Endothelial cell of umbilical vein (primary cell): ENCODE results near the gene TTLL10. TPM values are rescaled to one million over a fixed set of nuclear protein-coding genes. Genes with fewer than 3 reads are reported as not detected.

Source experiments
- BruUV-seq: library from RNA; stranded (reverse); fragments of 400-500 nt; replicated peaks from 2 replicates; lab custom pipeline; 2021; lab: Mats Ljungman, UMichigan
- CTCF ChIA-PET: fragments of 300-600, 350-600 bp; sonication (Branson Sonifier 250); formaldehyde crosslinking; loops from one replicate; lab custom pipeline; 2021; ENCODE audit warnings: antibody characterized with exemption, inconsistent platforms; lab: Charles Lee
- POLR2A ChIA-PET: fragments of 300-600, 350-600 bp; sonication (Branson Sonifier 250); formaldehyde crosslinking; loops from one replicate; lab custom pipeline; 2021; ENCODE audit warnings: antibody characterized with exemption, inconsistent platforms; lab: Charles Lee
- DNase-seq: peaks from one replicate; pipeline ENCODE4 v3.0.0-alpha.2; 2011; ENCODE audit warnings: low read depth, low spot score
- FAIRE-seq: peaks from 2 replicates; lab custom pipeline; 2011; peaks lifted over from hg19 to GRCh38; lab: Jason Lieb, UNC
- H2AFZ ChIP-seq: 2 replicates; pipeline ENCODE4 v1.6.0; 2012; ENCODE audit warnings: low read depth, low read length, control low read depth, inconsistent platforms
- H3K27ac ChIP-seq: 2 replicates; pipeline ENCODE4 v1.5.1; 2011; ENCODE audit warnings: low read depth, mild to moderate bottlenecking, control low read depth, low read length, moderate library complexity; ENCODE audit not compliant: insufficient read depth
- H3K27me3 ChIP-seq, 2 experiments: 2 replicates each; pipeline versions ENCODE4 v1.6.0 to v1.6.1; 2011; ENCODE audit warnings: low read length in 2 of 2, mixed read lengths in 1 of 2; ENCODE audit not compliant: control insufficient read depth in 2 of 2, insufficient read depth in 2 of 2
- H3K36me3 ChIP-seq, 2 experiments: 2 replicates in 1 of 2; 3 replicates in 1 of 2; pipeline ENCODE4 v1.5.1; 2011; ENCODE audit warnings: low read length in 2 of 2, mild to moderate bottlenecking in 1 of 2, moderate library complexity in 1 of 2; ENCODE audit not compliant: control insufficient read depth in 2 of 2, insufficient read depth in 2 of 2; ENCODE audit errors: extremely low read depth in 1 of 2
- H3K4me1 ChIP-seq: 3 replicates; pipeline ENCODE4 v1.5.1; 2011; ENCODE audit warnings: mild to moderate bottlenecking, low read length; ENCODE audit not compliant: control insufficient read depth, insufficient read depth; ENCODE audit errors: extremely low read depth
- H3K4me2 ChIP-seq: 2 replicates; pipeline ENCODE4 v1.6.1; 2011; ENCODE audit warnings: low read length, control low read depth, mixed read lengths; ENCODE audit not compliant: insufficient read depth
- H3K4me3 ChIP-seq, 3 experiments: fragments of 200-600 bp in 1 of 3; sonication (generic), shearing (Covaris generic) in 1 of 3; replicated peaks in 1 of 3; 2 replicates each; pipeline ENCODE4 v1.5.1; 2011 to 2016; ENCODE audit warnings: control low read depth in 3 of 3, low read length in 3 of 3, mild to moderate bottlenecking in 2 of 3, inconsistent platforms in 1 of 3, low read depth in 1 of 3, moderate library complexity in 1 of 3; ENCODE audit not compliant: insufficient read depth in 1 of 3
- H3K79me2 ChIP-seq: 2 replicates; pipeline ENCODE4 v1.6.0; 2012; ENCODE audit warnings: low read length, inconsistent platforms; ENCODE audit not compliant: control insufficient read depth, insufficient read depth
- H3K9ac ChIP-seq: replicated peaks from 2 replicates; pipeline ENCODE3; 2011; ENCODE audit warnings: low read length, control low read depth; ENCODE audit not compliant: insufficient read depth; ENCODE audit errors: extremely low read depth
- H3K9me1 ChIP-seq: replicated peaks from 3 replicates; pipeline ENCODE4 v1.6.0; 2011; ENCODE audit warnings: mild to moderate bottlenecking, low read length; ENCODE audit not compliant: control insufficient read depth, insufficient read depth; ENCODE audit errors: extremely low read depth
- H3K9me3 ChIP-seq: replicated peaks from 2 replicates; pipeline ENCODE4 v1.5.1; 2012; ENCODE audit warnings: low read length, inconsistent platforms; ENCODE audit not compliant: control insufficient read depth, insufficient read depth
- H4K20me1 ChIP-seq: replicated peaks from 2 replicates; pipeline ENCODE3; 2011; ENCODE audit warnings: mild to moderate bottlenecking, low read length; ENCODE audit not compliant: control insufficient read depth, insufficient read depth; ENCODE audit errors: extremely low read depth
- EZH2 ChIP-seq: IDR thresholded peaks from 2 replicates; pipeline ENCODE4 v1.6.1; 2012; ENCODE audit warnings: borderline replicate concordance, low read depth, mild to moderate bottlenecking, moderate library complexity, low read length, inconsistent platforms; ENCODE audit not compliant: severe bottlenecking
- FOS ChIP-seq: IDR thresholded peaks from 2 replicates; pipeline ENCODE4 v1.6.1; 2011; ENCODE audit warnings: mild to moderate bottlenecking, low read length, moderate library complexity, borderline replicate concordance; ENCODE audit not compliant: insufficient read depth
- GATA2 ChIP-seq: IDR thresholded peaks from 2 replicates; pipeline ENCODE4 v1.7.0; 2011; ENCODE audit warnings: low read depth, mild to moderate bottlenecking, moderate library complexity, mixed read lengths, low read length; ENCODE audit not compliant: insufficient read length, insufficient read depth
- JUN ChIP-seq: IDR thresholded peaks from 2 replicates; pipeline ENCODE4 v1.6.1; 2011; ENCODE audit warnings: borderline replicate concordance, low read depth; ENCODE audit not compliant: insufficient read length, insufficient read depth
- MYC ChIP-seq: IDR thresholded peaks from one replicate; pipeline ENCODE4 v1.6.1; 2011; ENCODE audit warnings: mild to moderate bottlenecking, low read depth, low read length
- POLR2A ChIP-seq: IDR thresholded peaks from 2 replicates; pipeline ENCODE4 v1.6.1; 2012; ENCODE audit warnings: low read depth, mild to moderate bottlenecking, control low read depth, low read length
- POLR2AphosphoS5 ChIP-seq: IDR thresholded peaks from 2 replicates; pipeline ENCODE4 v1.6.1; 2012; ENCODE audit warnings: low read depth, mild to moderate bottlenecking, control low read depth, low read length, moderate library complexity; ENCODE audit not compliant: insufficient read depth
- dilution Hi-C: fragments of 300-500 bp; cut with MboI; formaldehyde crosslinking; loops from one replicate; pipeline ENCODE4 v1.15.0; 2019; ENCODE audit warnings: low sequenced_read_pairs; ENCODE audit not compliant: extremely low pct_ligation_motif_present
- intact Hi-C: fragments of 100-400 bp; cut with micrococcal nuclease; formaldehyde crosslinking; loops from one replicate; pipeline ENCODE4 v1.10.0; 2022
- polyA plus RNA-seq, 4 experiments: library from polyadenylated mRNA; depleted of rRNA in 3 of 4; stranded (reverse) in 3 of 4; unstranded in 1 of 4; fragments of >200 nt; gene quantifications; 2 replicates each; pipeline versions ENCODE4 v1.2.1 to v1.2.3, GENCODE V29; 2011 to 2012; ENCODE audit warnings: missing spikeins in 1 of 4
- total RNA-seq: library from RNA; stranded (reverse); gene quantifications from 2 replicates; pipeline ENCODE4 v1.2.3, GENCODE V29; 2021
- TF ChIP-seq, protein P1 (sequence below), 2 donors: IDR thresholded peaks; 1 replicate in 1 of 2; 2 replicates in 1 of 2; pipeline ENCODE4 v1.5.1; 2011; ENCODE audit warnings: low read length in 2 of 2, mild to moderate bottlenecking in 2 of 2, moderate library complexity in 2 of 2, control low read depth in 1 of 2, inconsistent platforms in 1 of 2, low read depth in 1 of 2; ENCODE audit not compliant: insufficient read depth in 1 of 2; ENCODE audit errors: extremely low read depth in 1 of 2
- TF ChIP-seq, protein P2 (sequence below): IDR thresholded peaks from 2 replicates; pipeline ENCODE4 v1.6.1; 2011; ENCODE audit not compliant: insufficient read depth, insufficient read length

TTLL10 gene
- total and polyA plus RNA-seq, 2 donors (not counting 3 experiments of a cell fraction or from before 2014, with no cell fraction given) = not detected

DNA sequence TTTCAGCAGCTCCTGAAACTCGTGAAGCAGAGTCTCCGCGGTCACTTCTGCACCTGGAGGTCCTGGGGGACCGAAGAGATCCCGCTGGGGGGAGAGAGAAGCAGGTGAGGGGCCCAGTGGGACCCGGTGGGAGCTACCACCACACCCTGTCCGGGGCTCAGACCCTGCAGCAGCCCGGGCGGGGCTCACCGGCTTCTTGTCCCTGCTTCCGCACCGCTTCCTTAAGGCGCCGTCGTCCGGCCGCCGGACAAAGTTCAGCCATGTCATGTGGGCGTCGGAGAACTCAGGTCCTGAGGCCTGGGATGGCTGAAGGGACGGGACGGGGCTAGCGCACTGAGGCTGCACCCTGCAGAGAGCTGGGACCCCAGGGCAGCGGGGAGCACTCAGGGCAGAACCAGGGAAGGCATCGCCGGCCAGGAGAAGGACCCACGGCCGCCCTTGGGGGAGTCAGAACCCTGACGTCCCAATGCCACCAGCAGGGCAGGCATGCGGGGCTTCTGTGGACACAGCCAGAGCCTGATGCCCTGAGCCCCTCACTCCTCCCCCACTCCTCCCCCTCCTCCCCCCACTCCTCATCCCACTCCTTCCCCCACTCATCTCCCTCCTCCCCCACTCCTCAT is 70.6 kb downstream of the TTLL10 start:
- dilution Hi-C loops (no loop called here), intact Hi-C loops (no loop called here)
- Histone ChIP-seq H3K4me1 (no peaks in the 10 kb centered on the region), H3K9ac (no peak overlapping the region), H3K27ac (no peak overlapping the region), H3K4me3 (no peak overlapping the region), H3K27me3 (peaks cover 10 to 14% of the 10 kb centered on the region in 2 experiments), H3K4me2 (no peak overlapping the region), H3K9me3 (no peaks in the 10 kb centered on the region), H3K79me2 (no peaks in the 10 kb centered on the region), H4K20me1 (no peaks in the 10 kb centered on the region), H3K9me1 (no peaks in the 10 kb centered on the region), H2AFZ (no peak overlapping the region), H3K36me3 (no peaks in the 10 kb centered on the region)
- CTCF ChIA-PET = no interaction called here
- POLR2A ChIA-PET = no interaction called here
- TF ChIP-seq MYC (no peak), POLR2AphosphoS5 (no peak), FOS (no peak)
- DNase-seq = no peak
- no TSS peak for BruUV-seq
- no peak for FAIRE-seq

DNA sequence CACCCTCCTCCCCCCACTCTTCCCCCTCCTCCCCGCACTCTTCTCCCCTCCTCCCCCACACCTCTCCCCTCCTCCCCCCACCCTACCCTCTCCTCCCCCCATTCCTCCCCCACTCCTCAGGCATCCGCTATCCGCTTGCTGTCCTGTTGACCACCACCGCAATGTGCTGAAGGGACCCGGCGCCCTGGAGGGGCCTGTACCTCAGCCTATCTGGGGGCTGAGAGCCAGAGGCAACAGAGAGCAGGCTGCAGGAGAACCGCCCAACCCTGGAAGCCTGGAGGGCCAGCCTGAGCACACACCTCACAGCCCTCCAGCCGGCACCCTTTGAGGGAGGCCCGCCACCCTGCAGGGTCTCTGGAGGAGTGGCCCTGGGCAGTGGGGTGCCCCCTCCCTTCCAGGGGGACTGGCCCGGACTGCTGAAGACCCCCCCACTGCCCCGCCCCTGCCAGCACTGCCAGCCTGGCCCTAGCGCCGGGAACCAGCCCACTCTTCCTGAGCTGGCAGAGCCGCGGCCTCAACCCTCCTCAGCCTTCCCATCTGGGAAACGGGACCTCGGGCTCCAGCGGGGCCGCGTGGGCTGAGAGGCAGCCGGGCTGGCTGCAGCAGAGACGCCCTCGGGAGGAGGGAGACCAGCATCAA is 71.6 kb downstream of the TTLL10 start:
- no peaks in the 10 kb centered on the region for H3K36me3 ChIP-seq
- no peak overlapping the region for H3K4me2 ChIP-seq
- DNase-seq = no peak
- TF ChIP-seq POLR2A = no peak
- TF ChIP-seq, protein P1, sequence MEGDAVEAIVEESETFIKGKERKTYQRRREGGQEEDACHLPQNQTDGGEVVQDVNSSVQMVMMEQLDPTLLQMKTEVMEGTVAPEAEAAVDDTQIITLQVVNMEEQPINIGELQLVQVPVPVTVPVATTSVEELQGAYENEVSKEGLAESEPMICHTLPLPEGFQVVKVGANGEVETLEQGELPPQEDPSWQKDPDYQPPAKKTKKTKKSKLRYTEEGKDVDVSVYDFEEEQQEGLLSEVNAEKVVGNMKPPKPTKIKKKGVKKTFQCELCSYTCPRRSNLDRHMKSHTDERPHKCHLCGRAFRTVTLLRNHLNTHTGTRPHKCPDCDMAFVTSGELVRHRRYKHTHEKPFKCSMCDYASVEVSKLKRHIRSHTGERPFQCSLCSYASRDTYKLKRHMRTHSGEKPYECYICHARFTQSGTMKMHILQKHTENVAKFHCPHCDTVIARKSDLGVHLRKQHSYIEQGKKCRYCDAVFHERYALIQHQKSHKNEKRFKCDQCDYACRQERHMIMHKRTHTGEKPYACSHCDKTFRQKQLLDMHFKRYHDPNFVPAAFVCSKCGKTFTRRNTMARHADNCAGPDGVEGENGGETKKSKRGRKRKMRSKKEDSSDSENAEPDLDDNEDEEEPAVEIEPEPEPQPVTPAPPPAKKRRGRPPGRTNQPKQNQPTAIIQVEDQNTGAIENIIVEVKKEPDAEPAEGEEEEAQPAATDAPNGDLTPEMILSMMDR (IDR thresholded peaks at IDR 0.05; ENCODE audit: extremely low read depth in 1 of 2, insufficient read depth in 1 of 2, low read depth in 1 of 2, low read length in 2 of 2) = no peak
- TF ChIP-seq FOS = no peak
- TF ChIP-seq, protein P2, sequence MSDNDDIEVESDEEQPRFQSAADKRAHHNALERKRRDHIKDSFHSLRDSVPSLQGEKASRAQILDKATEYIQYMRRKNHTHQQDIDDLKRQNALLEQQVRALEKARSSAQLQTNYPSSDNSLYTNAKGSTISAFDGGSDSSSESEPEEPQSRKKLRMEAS = no peak
- no peak for TF ChIP-seq JUN
- no peak for TF ChIP-seq POLR2AphosphoS5
- TF ChIP-seq GATA2 = no peak
- no peak for TF ChIP-seq MYC
- no peak for TF ChIP-seq EZH2
- H3K27ac ChIP-seq = no peak overlapping the region
- peaks cover 10 to 14% of the 10 kb centered on the region in 2 experiments for H3K27me3 ChIP-seq
- dilution Hi-C loops (no loop called here), intact Hi-C loops (loop anchor here (5.0 kb wide), 1 partner anchor 123 kb away; no protein-coding TSS in a partner anchor)
- H3K4me3 ChIP-seq = no peak overlapping the region
- no peak overlapping the region for H3K9ac ChIP-seq
- BruUV-seq = no TSS peak
- FAIRE-seq = no peak
- no peak overlapping the region for H2AFZ ChIP-seq
- ChIA-PET CTCF (interaction anchor here (0.6 to 1.1 kb wide), 2 partner anchors 15 to 123 kb away, joined by 3 to 4 read pairs; no protein-coding TSS in a partner anchor), POLR2A (no interaction called here)
- no peaks in the 10 kb centered on the region for H3K9me1 ChIP-seq
- no peaks in the 10 kb centered on the region for H3K9me3 ChIP-seq
- no peaks in the 10 kb centered on the region for H3K4me1 ChIP-seq
- no peaks in the 10 kb centered on the region for H3K79me2 ChIP-seq
- H4K20me1 ChIP-seq = no peaks in the 10 kb centered on the region
